ENCODE measurements around the gene KRTAP1-1. TPM values are rescaled to one million over a fixed set of nuclear protein-coding genes. Genes with fewer than 3 reads are reported as not detected.
"Not testable (repeated sequence)": the region's sequence is repeated elsewhere in the genome, so short reads cannot be mapped to it uniquely, and the experiment has no call there.

The KRTAP1-1 gene
- total and polyA plus RNA-seq, 12 donors, result not detected

- peaks cover 0 to 8% (median 0%) of the 10 kb centered on the region in 11 donors for H3K9me3 ChIP-seq
- TF ChIP-seq, protein P1, sequence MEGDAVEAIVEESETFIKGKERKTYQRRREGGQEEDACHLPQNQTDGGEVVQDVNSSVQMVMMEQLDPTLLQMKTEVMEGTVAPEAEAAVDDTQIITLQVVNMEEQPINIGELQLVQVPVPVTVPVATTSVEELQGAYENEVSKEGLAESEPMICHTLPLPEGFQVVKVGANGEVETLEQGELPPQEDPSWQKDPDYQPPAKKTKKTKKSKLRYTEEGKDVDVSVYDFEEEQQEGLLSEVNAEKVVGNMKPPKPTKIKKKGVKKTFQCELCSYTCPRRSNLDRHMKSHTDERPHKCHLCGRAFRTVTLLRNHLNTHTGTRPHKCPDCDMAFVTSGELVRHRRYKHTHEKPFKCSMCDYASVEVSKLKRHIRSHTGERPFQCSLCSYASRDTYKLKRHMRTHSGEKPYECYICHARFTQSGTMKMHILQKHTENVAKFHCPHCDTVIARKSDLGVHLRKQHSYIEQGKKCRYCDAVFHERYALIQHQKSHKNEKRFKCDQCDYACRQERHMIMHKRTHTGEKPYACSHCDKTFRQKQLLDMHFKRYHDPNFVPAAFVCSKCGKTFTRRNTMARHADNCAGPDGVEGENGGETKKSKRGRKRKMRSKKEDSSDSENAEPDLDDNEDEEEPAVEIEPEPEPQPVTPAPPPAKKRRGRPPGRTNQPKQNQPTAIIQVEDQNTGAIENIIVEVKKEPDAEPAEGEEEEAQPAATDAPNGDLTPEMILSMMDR (IDR thresholded peaks at IDR 0.05), result no peak
- intact Hi-C loops (cut with DNase I), result no loop called here
- no peaks in the 10 kb centered on the region for H3K36me3 ChIP-seq
- no peaks in the 10 kb centered on the region for H3K4me1 ChIP-seq
- no peak overlapping the region for H3K4me3 ChIP-seq
- DNase-seq (no peak), ATAC-seq (no peak)
- H3K27me3 ChIP-seq, result peaks cover 0 to 76% (median 50%) of the 10 kb centered on the region in 7 donors
- no peak overlapping the region for H3K27ac ChIP-seq
- WGBS, 2 donors, result 85% methylated on average over 5 of the region's 5 CpGs
Measured at GRCh38 chr17:41058741-41059140, 17.5 kb upstream of the KRTAP1-1 start.

DNA sequence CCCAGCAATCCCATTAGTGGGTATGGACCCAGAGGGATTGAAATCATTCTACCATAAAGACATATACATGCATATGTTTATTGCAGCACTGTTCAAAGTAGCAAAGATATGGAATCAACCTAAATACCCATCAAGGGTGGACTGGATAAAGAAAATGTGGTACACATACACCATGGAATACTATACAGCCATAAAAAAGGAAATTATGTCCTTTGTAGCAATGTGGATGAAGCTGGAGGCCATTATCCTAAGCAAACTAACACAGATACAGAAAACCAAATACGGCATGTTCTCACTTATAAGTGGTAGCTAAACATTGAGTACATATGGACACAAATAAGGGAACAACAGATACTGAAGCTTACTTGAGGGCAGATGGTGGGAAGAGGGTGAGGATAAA is 16.3 kb upstream of the KRTAP1-1 start:
- peaks cover 0 to 17% (median 0%) of the 10 kb centered on the region in 11 donors for H3K9me3 ChIP-seq
- DNase-seq (no peak), ATAC-seq (no peak)
- H3K36me3 ChIP-seq, result no peaks in the 10 kb centered on the region
- peaks cover 0 to 70% (median 50%) of the 10 kb centered on the region in 7 donors for H3K27me3 ChIP-seq
- intact Hi-C loops (cut with DNase I), result no loop called here
- no peak overlapping the region for H3K27ac ChIP-seq
- WGBS, 2 donors, result 87 to 100% methylated on average over 1 of the region's 1 CpG
- TF ChIP-seq, protein P1 (IDR thresholded peaks at IDR 0.05), result no peak
- H3K4me3 ChIP-seq, result no peak overlapping the region
- H3K4me1 ChIP-seq, result no peaks in the 10 kb centered on the region

- ATAC-seq; H3K27ac ChIP-seq; H3K36me3 ChIP-seq; H3K4me1 ChIP-seq; intact Hi-C loops (cut with DNase I); DNase-seq; H3K4me3 ChIP-seq: not testable (repeated sequence)
- 30 to 56% methylated on average over 1 of the region's 6 CpGs for WGBS, 2 donors
- peaks cover 0 to 56% (median 38%) of the 10 kb centered on the region in 7 donors for H3K27me3 ChIP-seq
- H3K9me3 ChIP-seq, result peaks cover 0 to 17% (median 0%) of the 10 kb centered on the region in 11 donors
Measured at GRCh38 chr17:41055130-41055529, 13.9 kb upstream of the KRTAP1-1 start, which contains the start of gene KRTAP2-2. KRTAP2-2 (minus strand) TSS chr17:41055230; CDS start chr17:41055211, 19 bp downstream.

GRCh38 chr17:41054556-41054955 is 13.3 kb upstream of the KRTAP1-1 start:
- intact Hi-C loops (cut with DNase I); H3K27ac ChIP-seq; H3K4me1 ChIP-seq; H3K36me3 ChIP-seq; H3K4me3 ChIP-seq; DNase-seq; ATAC-seq: not testable (repeated sequence)
- WGBS, 2 donors, result 53 to 70% methylated on average over 7 of the region's 9 CpGs
- H3K9me3 ChIP-seq, result peaks cover 0 to 17% (median 0%) of the 10 kb centered on the region in 11 donors
- H3K27me3 ChIP-seq, result peaks cover 0 to 55% (median 36%) of the 10 kb centered on the region in 7 donors

GRCh38 chr17:41054025-41054424 is 12.8 kb upstream of the KRTAP1-1 start:
- H3K4me3 ChIP-seq, result no peak overlapping the region
- 86 to 88% methylated on average over 4 of the region's 4 CpGs for WGBS, 2 donors
- no peak overlapping the region for H3K27ac ChIP-seq
- H3K9me3 ChIP-seq, result peaks cover 0 to 17% (median 0%) of the 10 kb centered on the region in 11 donors
- ATAC-seq (no peak), DNase-seq (no peak)
- H3K36me3 ChIP-seq, result no peaks in the 10 kb centered on the region
- peaks cover 0 to 55% (median 35%) of the 10 kb centered on the region in 7 donors for H3K27me3 ChIP-seq
- TF ChIP-seq, protein P1 (IDR thresholded peaks at IDR 0.05), result no peak
- H3K4me1 ChIP-seq, result no peaks in the 10 kb centered on the region
- intact Hi-C loops (cut with DNase I), result no loop called here

Measured in heart right ventricle (tissue), 16 donors.